Measurements from ENCODE around the gene RPS15A.
"Not testable (repeated sequence)": the region's sequence is repeated elsewhere in the genome, so short reads cannot be mapped to it uniquely, and the experiment has no call there.

GRCh38 chr16:18774651-18775050 lies 15.5 kb downstream of the RPS15A start:
- TF ChIP-seq, protein P1, sequence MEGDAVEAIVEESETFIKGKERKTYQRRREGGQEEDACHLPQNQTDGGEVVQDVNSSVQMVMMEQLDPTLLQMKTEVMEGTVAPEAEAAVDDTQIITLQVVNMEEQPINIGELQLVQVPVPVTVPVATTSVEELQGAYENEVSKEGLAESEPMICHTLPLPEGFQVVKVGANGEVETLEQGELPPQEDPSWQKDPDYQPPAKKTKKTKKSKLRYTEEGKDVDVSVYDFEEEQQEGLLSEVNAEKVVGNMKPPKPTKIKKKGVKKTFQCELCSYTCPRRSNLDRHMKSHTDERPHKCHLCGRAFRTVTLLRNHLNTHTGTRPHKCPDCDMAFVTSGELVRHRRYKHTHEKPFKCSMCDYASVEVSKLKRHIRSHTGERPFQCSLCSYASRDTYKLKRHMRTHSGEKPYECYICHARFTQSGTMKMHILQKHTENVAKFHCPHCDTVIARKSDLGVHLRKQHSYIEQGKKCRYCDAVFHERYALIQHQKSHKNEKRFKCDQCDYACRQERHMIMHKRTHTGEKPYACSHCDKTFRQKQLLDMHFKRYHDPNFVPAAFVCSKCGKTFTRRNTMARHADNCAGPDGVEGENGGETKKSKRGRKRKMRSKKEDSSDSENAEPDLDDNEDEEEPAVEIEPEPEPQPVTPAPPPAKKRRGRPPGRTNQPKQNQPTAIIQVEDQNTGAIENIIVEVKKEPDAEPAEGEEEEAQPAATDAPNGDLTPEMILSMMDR (IDR thresholded peaks at IDR 0.05) = not testable (repeated sequence)
- not testable (repeated sequence) for TF ChIP-seq POLR2A (IDR thresholded peaks at IDR 0.05)
